IPS-18c (cell line): ENCODE results near the gene PFKM.

ENCODE experiments used
- H3K4me3 ChIP-seq: 2 replicates; pipeline ENCODE4 v1.7.0; 2013; ENCODE audit warnings: low read depth, mild to moderate bottlenecking, low read length, moderate library complexity; ENCODE audit not compliant: insufficient read depth
- H3K9me3 ChIP-seq: one replicate; pipeline ENCODE4 v1.6.1; 2013; ENCODE audit warnings: mild to moderate bottlenecking, low read length, moderate library complexity; ENCODE audit not compliant: control insufficient read depth, insufficient read depth

The PFKM gene

GRCh38 chr12:48119078-48119833 is at the start of gene PFKM:
Gene PFKM, plus strand, starts transcription at chr12:48119364. Its CDS starts 3,411 bp downstream, at chr12:48122775.
- Histone ChIP-seq H3K9me3 (no peaks in the 10 kb centered on the region), H3K4me3 (peak within 1 kb of the TSS; percentile 85)

GRCh38 chr12:48070033-48070432 is 49.1 kb upstream of the PFKM start:
- Histone ChIP-seq H3K4me3 (no peak overlapping the region), H3K9me3 (no peaks in the 10 kb centered on the region)

DNA sequence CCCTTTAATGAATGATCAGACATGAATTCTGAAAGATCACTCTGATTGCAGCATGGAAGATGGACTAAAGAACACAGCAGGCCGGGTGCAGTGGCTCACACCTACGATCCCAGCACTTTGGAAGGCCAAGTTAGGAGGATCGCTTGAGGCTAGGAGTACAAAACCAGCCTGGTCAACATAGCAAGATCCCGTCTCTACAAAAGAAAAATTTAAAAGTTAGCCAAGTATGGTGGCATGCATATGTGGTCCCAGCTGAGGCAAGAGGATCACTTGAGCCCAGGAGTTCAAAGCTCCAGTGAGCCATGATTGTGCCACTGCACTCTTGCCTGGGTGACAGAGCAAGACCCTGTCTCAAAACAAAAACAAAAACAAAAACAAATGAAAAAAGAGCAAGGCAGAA is 48.4 kb upstream of the PFKM start:
- no peak overlapping the region for H3K4me3 ChIP-seq
- H3K9me3 ChIP-seq, result no peaks in the 10 kb centered on the region

DNA sequence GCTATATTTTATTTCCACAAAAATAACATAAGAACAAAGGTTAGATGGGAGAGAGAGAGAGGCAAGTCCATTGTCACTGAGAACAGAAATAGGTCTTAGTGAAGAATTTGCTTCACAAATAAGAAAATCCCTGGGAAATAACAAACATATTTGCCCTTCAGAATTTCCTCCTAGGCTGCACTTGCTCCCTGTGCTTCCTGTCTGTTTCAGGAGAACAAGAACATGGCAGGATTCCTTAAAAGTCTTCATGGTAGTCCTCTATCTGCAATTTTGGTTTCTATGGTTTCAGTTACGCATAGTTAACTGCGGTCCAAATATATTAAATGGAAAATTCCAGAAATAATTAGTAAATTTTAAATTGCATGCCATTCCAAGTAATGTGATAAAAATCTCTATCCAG is 47.4 kb upstream of the PFKM start:
- no peaks in the 10 kb centered on the region for H3K9me3 ChIP-seq
- no peak overlapping the region for H3K4me3 ChIP-seq

DNA sequence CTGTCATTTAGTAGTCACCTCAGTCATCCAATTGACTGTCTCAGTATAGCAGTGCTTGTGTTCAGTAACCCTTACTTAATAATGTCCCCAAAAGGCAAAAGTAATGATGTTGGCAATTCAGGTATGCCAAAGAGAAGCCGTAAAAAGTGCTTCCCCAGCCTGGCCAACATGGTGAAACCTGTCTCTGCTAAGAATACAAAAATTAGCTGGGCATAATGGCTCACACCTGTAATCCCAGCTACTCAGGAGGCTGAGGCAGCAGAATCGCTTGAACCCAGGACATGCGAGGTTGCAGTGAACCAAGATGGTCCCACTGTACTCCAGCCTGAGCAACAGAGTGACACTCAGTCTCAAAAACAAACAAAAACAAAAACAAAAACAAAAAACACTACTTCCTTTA is 46.9 kb upstream of the PFKM start:
- H3K4me3 ChIP-seq, result no peak overlapping the region

DNA sequence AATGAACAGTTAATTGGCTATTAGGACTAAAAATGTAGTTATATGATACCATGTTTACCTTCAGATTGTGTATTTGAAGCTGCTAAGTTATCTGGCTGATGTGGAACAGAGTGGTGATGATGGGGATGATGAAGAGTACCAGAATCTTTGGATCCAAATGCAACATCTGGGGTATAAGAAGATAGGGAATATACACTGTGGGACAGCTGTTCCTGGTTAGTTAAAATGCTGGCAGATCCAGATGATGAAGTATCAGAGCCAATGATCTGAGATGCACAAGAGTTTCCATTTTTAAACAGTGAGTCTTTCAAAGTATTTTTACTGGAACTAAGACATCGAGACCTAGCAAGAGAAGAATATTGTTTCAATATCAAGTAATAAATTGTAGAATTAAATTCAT is 44.9 kb upstream of the PFKM start:
- Histone ChIP-seq H3K9me3 (no peaks in the 10 kb centered on the region), H3K4me3 (no peak overlapping the region)

More for the DNA sequence above, 46.9 kb upstream of the PFKM start:
- H3K9me3 ChIP-seq, result no peaks in the 10 kb centered on the region

DNA sequence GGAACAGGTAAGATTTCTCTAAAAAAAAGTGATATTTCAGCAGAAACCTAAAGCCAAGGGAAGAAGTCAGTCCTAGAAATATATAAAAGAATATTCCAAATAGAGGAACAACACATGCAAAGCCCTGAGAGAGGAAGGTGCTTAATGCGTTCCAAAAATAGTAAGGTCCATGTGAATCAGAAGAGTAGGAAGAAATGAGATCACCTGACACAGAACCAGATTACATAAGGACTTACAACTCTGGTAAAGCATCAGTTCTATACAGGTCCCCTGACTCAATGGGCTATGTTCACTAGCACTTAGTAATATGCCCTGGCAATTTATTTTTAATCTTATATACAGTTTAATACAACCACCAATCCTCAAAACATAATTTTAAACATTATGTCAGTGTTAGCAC is 43.3 kb upstream of the PFKM start:
- Histone ChIP-seq H3K9me3 (no peaks in the 10 kb centered on the region), H3K4me3 (no peak overlapping the region)

DNA sequence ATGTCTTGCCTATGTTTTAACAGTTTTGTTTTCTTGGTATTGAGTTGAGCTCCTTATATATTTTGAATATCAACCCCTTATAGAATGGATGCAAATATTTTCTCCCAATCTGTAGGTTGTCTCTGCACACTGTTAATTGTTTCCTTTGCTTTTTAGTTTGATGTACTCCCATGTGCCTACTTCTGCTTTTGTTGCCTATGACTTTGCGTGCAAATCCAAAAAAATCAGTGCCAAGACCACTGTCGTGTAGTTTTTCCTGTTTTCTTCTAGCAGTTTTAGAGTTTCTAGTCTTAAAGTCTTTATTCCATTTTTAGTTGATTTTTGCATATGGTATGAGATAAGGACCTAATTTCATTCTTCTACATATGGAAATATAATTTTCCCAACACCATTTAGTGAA is 42.1 kb upstream of the PFKM start:
- Histone ChIP-seq H3K9me3 (no peaks in the 10 kb centered on the region), H3K4me3 (no peak overlapping the region)

- no peaks in the 10 kb centered on the region for H3K9me3 ChIP-seq
- no peak overlapping the region for H3K4me3 ChIP-seq
Observed at GRCh38 chr12:48078901-48079300, 40.3 kb upstream of the PFKM start.

DNA sequence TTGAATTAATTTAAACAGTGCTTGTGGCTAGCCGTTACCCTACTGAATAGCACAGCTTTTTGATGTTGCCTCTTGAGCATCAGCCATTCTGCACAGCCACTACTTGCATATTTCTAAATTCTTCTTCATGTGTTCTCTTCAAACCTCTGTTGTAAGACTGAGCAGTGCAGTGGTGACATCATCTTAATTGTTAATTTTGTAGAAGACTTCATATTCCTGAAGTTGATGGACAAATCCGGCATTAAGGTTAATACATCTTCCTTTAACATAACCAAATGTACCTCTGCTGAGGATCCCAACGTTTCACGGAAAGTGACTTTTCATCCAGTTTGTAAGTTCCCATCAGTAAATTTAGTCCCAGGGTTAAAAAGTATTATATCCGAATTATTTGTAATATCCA is 38.9 kb upstream of the PFKM start:
- no peak overlapping the region for H3K4me3 ChIP-seq
- H3K9me3 ChIP-seq, result no peaks in the 10 kb centered on the region

DNA sequence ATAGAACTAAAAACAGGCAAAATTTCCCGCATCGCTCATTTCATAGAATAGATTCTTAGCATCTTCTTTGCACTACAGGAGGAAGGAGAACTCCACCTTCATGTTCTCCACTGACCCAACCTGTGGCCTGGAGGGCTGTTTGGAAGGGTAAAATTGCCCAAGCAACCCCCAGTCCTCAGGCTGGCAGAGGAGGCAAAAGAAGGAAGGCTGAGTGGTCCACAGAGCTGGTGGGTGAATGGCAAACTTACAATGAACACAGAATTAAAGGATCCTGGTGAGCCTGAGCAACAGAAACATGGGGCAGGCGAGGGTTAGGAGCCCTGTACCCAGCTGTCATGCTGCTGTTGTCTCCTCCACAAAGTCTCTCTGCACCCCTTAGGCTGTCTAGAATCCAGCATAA is 38.3 kb upstream of the PFKM start:
- H3K9me3 ChIP-seq, result no peaks in the 10 kb centered on the region
- no peak overlapping the region for H3K4me3 ChIP-seq

- no peak overlapping the region for H3K4me3 ChIP-seq
- no peaks in the 10 kb centered on the region for H3K9me3 ChIP-seq
Observed at GRCh38 chr12:48084066-48084465, 35.1 kb upstream of the PFKM start.

DNA sequence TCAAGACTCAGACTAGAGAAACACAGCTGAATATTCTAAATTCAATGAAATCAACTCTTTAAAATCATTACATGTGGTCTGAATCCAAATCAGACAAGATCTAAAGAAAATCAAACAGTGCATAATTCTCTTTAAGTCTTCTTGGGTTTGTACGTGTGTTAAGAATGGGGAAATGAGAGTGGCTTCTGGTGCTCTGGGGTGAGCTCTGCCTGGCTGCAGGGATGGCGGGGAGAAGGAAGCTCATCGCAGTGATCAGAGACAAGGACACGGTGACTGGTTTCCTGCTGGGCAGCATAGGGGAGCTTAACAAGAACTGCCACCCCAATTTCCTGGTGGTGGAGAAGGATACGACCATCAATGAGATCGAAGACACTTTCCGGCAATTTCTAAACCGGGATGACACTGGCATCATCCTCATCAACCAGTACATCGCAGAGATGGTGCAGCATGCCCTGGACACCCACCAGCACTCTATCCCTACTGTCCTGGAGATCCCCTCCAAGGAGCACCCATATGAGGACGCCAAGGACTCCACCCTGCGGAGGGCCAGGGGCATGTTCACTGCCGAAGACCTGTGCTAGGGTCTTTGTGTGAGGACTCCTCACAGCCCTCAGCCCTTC is 34.2 kb upstream of the PFKM start:
- Histone ChIP-seq H3K4me3 (no peak overlapping the region), H3K9me3 (no peaks in the 10 kb centered on the region)

DNA sequence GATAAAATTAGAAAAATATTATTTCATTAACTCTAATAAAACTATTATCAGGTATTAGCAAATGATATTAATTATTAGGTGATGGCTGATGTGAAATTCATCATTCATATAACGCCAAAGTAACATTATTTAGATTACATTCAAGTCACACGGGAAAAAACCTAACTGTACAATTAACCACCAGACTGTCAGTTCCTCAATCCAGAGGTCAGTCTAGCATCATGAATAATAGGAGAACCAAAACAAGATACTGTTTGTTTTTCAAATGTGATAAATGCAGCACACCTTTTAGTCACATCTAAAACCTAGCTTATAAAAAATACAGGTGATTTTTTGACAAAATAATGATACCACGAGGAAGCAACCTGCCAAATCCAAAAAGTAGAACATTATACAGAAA is 32.8 kb upstream of the PFKM start:
- no peaks in the 10 kb centered on the region for H3K9me3 ChIP-seq
- no peak overlapping the region for H3K4me3 ChIP-seq

DNA sequence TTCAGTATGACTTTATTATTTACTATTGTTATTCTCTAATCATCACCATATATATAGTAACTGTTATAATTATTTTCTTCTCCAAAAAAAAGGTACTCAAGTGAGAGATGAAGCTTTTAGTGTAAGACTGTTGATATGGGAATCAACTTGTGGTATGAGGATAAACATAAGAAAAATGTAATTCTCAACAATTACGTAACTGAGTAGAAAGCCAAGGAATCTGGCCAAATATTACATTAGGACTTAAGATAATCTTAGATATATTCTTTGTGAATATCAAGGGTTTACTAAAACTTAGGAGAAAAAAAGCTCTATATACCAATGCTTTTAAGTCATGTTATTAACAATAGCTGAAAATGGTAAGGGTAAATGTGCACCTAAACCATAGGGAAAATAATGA is 26.6 kb upstream of the PFKM start:
- H3K9me3 ChIP-seq, result no peaks in the 10 kb centered on the region

GRCh38 chr12:48104531-48104930 is 14.6 kb upstream of the PFKM start:
- H3K4me3 ChIP-seq, result no peak overlapping the region

More for the DNA sequence above, 26.6 kb upstream of the PFKM start:
- H3K4me3 ChIP-seq, result no peak overlapping the region

DNA sequence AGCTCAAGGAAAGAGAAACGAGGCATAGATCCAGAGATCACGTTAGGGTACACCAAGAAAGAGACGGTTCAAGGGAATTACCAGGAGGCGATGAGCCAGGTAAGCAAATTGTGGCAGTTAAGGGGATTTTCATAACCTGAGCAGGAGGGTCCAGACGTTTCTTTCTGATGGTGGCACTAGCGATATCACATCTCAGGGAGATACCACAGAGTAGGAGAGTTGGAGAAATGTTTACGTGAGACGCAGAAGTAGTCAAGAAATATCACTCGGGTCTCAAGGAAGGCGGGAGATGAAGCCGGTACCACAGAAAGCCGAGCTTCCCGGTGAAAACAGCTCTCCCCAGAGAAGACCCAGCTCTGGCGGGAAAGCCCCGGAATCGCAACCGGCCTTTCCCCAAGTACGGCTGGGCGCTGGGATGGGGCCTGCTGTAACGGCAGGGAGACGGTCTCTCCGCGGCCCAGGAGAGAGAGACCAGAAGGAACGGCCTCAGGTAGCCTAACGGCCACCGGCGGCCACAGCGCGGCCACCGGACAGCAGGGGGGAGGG is 13.8 kb upstream of the PFKM start:
- H3K4me3 ChIP-seq, result peak overlapping the region; percentile 86

More at GRCh38 chr12:48104531-48104930, 14.6 kb upstream of the PFKM start:
- H3K9me3 ChIP-seq, result no peaks in the 10 kb centered on the region

DNA sequence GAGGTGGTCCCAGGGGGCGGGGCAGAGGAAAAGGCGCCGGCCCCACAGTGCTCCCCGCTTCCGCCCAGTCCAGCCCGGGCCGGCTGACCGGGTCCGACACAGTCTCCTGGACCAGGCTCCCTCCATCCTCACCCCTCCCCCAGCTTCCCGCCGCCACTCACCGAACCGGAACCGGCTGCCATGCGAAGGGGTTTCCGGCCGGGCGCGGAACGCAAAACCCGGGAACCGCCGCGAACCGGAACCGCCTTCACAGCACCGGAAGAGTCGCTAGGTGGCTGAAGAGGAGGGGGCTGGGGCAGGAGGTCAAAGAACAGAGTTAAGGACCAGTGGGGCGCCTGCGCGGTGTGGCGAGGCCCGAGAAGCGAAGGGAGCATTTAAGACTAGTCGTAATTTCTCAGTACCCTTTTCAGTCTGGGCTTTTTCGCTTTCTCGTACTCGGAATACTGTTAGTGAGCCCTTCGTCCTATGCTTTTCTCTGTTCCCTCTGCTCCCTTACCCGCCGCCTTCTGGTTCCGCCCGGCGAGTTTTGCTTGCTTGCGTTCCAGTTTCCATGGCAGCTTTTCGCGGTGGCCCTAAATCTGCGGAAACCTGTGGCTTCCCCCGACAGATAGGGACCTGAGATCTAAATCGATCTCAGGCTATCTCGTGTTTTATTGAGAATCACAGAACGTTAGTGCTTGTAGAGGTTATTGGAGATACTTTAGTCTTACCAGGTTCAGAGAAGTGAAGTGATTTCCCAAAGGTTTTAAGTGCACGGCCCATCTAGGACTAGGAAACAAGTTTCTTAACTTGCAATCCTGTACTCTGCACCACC is 13.1 kb upstream of the PFKM start, which contains the start of gene SENP1:
Gene SENP1 (minus strand): TSS at position 213 of the 814 bp plus-strand sequence. CDS start 4,607 bp downstream, outside the sequence.
- H3K9me3 ChIP-seq, result no peaks in the 10 kb centered on the region
- H3K4me3 ChIP-seq, result peak within 1 kb of the TSS; percentile 86

More for the DNA sequence above, 13.8 kb upstream of the PFKM start:
- H3K9me3 ChIP-seq, result no peaks in the 10 kb centered on the region
